Neuronal stem cell (in vitro differentiated cells): ENCODE data around the gene PTDSS2.

Source experiments
- DNase-seq: peaks from one replicate; pipeline ENCODE4 v3.0.0-alpha.2; 2013; ENCODE audit warnings: low spot score
- H2AFZ ChIP-seq: one replicate; pipeline ENCODE4 v1.6.1; 2013; ENCODE audit warnings: mild to moderate bottlenecking, low read length, inconsistent platforms
- H2AK5ac ChIP-seq: 2 replicates; pipeline ENCODE4 v1.6.1; 2013; ENCODE audit warnings: low read depth, mild to moderate bottlenecking, inconsistent platforms, low read length, moderate library complexity, mixed read lengths
- H2BK120ac ChIP-seq: 2 replicates; pipeline ENCODE4 v1.6.1; 2013; ENCODE audit warnings: low read depth, mild to moderate bottlenecking, inconsistent platforms, low read length, moderate library complexity, mixed read lengths
- H2BK12ac ChIP-seq: one replicate; pipeline ENCODE4 v1.6.1; 2013; ENCODE audit warnings: low read length, inconsistent platforms
- H2BK15ac ChIP-seq: 2 replicates; pipeline ENCODE4 v1.6.1; 2013; ENCODE audit warnings: mild to moderate bottlenecking, low read length, inconsistent platforms, mixed read lengths
- H2BK5ac ChIP-seq: one replicate; pipeline ENCODE4 v1.6.1; 2013; ENCODE audit warnings: inconsistent platforms, mild to moderate bottlenecking, low read length, moderate library complexity
- H3K14ac ChIP-seq: one replicate; pipeline ENCODE4 v1.6.1; 2013; ENCODE audit warnings: low read length, inconsistent platforms
- H3K18ac ChIP-seq: 2 replicates; pipeline ENCODE4 v1.6.1; 2013; ENCODE audit warnings: low read length, inconsistent platforms
- H3K23ac ChIP-seq: 2 replicates; pipeline ENCODE4 v1.6.1; 2013; ENCODE audit warnings: low read depth, mild to moderate bottlenecking, mixed read lengths, low read length, inconsistent platforms; ENCODE audit not compliant: poor library complexity
- H3K27ac ChIP-seq: replicated peaks from 3 replicates; pipeline ENCODE4 v1.5.1; 2013; ENCODE audit warnings: low read length, inconsistent platforms
- H3K27me3 ChIP-seq, 3 experiments: 2 replicates each; pipeline ENCODE4 v1.6.1; 2013; ENCODE audit warnings: low read length in 3 of 3, mild to moderate bottlenecking in 2 of 3, inconsistent platforms in 1 of 3, low read depth in 1 of 3, mixed read lengths in 1 of 3, moderate library complexity in 1 of 3; ENCODE audit not compliant: control insufficient read depth in 3 of 3, insufficient read depth in 3 of 3
- H3K36me3 ChIP-seq, 2 donors: replicated peaks in 1 of 2; 2 replicates each; pipeline ENCODE4 v1.6.1; 2013; ENCODE audit warnings: low read length in 2 of 2; ENCODE audit not compliant: control insufficient read depth in 2 of 2, insufficient read depth in 2 of 2
- H3K4ac ChIP-seq: 2 replicates; pipeline ENCODE4 v1.6.1; 2013; ENCODE audit warnings: inconsistent platforms, mild to moderate bottlenecking, low read length, moderate library complexity
- H3K4me1 ChIP-seq, 2 donors: 1 replicate in 1 of 2; 2 replicates in 1 of 2; pipeline ENCODE4 v1.6.1; 2013; ENCODE audit warnings: low read length in 2 of 2, low read depth in 1 of 2; ENCODE audit not compliant: control insufficient read depth in 2 of 2, insufficient read depth in 1 of 2
- H3K4me2 ChIP-seq: one replicate; pipeline ENCODE4 v1.6.1; 2013; ENCODE audit warnings: mild to moderate bottlenecking, low read length, inconsistent platforms; ENCODE audit not compliant: insufficient read depth, poor library complexity, severe bottlenecking
- H3K4me3 ChIP-seq, 2 donors: 2 replicates each; pipeline ENCODE4 v1.5.1; 2013; ENCODE audit warnings: low read length in 2 of 2, mild to moderate bottlenecking in 2 of 2, inconsistent platforms in 1 of 2, moderate library complexity in 1 of 2
- H3K79me1 ChIP-seq: one replicate; pipeline ENCODE4 v1.6.1; 2013; ENCODE audit warnings: low read depth, mild to moderate bottlenecking, inconsistent platforms, low read length, moderate library complexity
- H3K9ac ChIP-seq: one replicate; pipeline ENCODE4 v1.6.1; 2013; ENCODE audit warnings: mild to moderate bottlenecking, low read depth, low read length, inconsistent platforms; ENCODE audit not compliant: poor library complexity
- H3K9me3 ChIP-seq, 2 donors: replicated peaks in 1 of 2; 2 replicates each; pipeline versions ENCODE3 to v1.6.1; 2013; ENCODE audit warnings: low read length in 2 of 2, mild to moderate bottlenecking in 2 of 2, inconsistent platforms in 1 of 2, low read depth in 1 of 2, mixed read lengths in 1 of 2, moderate library complexity in 1 of 2; ENCODE audit not compliant: control insufficient read depth in 2 of 2, insufficient read depth in 1 of 2
- H4K8ac ChIP-seq: one replicate; pipeline ENCODE4 v1.6.1; 2013; ENCODE audit warnings: low read depth, mild to moderate bottlenecking, inconsistent platforms, low read length, moderate library complexity
- H4K91ac ChIP-seq: one replicate; pipeline ENCODE4 v1.6.1; 2013; ENCODE audit warnings: low read length, low read depth, mild to moderate bottlenecking, inconsistent platforms; ENCODE audit not compliant: poor library complexity
- WGBS, 2 donors: extraction: QIAGEN DNeasy Blood & Tissue Kit; methylation state at CpG; one replicate each; pipeline ENCODE4 v1.1.7; 2013; ENCODE audit warnings: missing lambda C conversion rate in 2 of 2, mixed read lengths in 1 of 2; ENCODE audit not compliant: insufficient read length in 2 of 2, insufficient replicate concordance in 1 of 2; ENCODE audit errors: extremely low coverage in 2 of 2; 5-methylcytosine and 5-hydroxymethylcytosine counted together

The PTDSS2 gene

DNA sequence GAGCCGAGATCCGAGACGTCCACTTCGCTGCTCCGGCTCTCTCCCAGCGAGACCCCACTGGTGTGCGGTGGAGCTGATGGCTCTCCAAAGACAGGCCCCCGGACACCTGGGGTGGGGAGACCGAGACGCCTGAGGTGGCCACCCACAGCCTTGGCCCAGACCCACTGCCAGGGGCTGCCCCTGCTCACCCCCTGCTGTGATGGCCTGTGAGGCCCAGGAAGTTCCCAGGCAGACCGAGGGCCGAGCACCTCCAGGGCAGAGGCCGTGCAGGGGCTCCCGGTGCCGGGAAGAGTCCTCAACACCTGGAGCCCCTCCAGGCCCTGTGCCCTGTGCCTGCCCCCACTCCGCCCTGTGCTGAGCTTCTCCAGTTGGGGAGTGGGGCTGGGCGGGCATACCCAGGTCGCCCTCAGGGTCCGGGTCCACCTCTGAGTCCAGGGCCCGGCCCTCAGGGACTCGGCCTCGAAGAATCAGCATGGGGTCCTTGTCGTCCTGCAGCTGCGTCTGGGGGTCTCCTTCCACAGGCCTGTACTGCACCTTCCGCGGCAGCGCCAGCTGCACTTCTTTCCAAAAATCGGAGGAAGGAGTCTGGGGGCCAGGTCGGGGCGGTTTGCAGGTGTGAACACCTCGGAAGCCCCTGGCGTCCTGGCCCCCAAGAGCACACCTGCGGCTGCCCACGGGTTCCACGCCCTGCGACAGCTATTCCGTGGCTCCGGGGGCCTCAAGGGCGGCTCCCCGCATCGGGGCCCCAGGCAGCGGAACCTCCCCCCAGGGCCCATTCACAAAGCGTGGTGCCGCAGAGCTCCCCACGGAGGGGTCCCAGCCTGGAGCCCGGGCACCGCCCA is 43.9 kb upstream of the PTDSS2 start:
- peak overlapping the region; percentile 70 for H3K9ac ChIP-seq
- peak overlapping the region; percentile 96 for H3K23ac ChIP-seq
- peak overlapping the region; percentile 48 for H2BK5ac ChIP-seq
- H3K14ac ChIP-seq = peak overlapping the region; percentile 84
- H2BK12ac ChIP-seq = peak overlapping the region; percentile 46
- peak overlapping the region; percentile 67 for H2AFZ ChIP-seq
- no peak overlapping the region for H3K27ac ChIP-seq
- WGBS, 2 donors = no CpG with 5 or more reads among the region's 47 CpGs
- peak overlapping the region; percentile 95 for H3K18ac ChIP-seq
- DNase-seq = no peak
- H2BK15ac ChIP-seq = peak overlapping the region; percentile 67
- H3K4ac ChIP-seq = no peak overlapping the region
- peak overlapping the region; percentile 80 for H3K4me2 ChIP-seq
- H3K27me3 ChIP-seq = peaks cover 0 to 21% (median 4%) of the 10 kb centered on the region in 3 experiments
- H3K9me3 ChIP-seq = peaks cover 0 to 2% of the 10 kb centered on the region in 2 donors
- no peak overlapping the region for H2BK120ac ChIP-seq
- peaks cover 2% of the 10 kb centered on the region for H3K79me1 ChIP-seq
- H3K4me3 ChIP-seq = peak overlapping the region in 1 of 2 donors; percentile 82
- no peak overlapping the region for H4K8ac ChIP-seq
- peak overlapping the region; percentile 92 for H2AK5ac ChIP-seq
- H4K91ac ChIP-seq = no peak overlapping the region
- H3K36me3 ChIP-seq = no peaks in the 10 kb centered on the region
- peaks cover 0 to 3% of the 10 kb centered on the region in 2 donors for H3K4me1 ChIP-seq

DNA sequence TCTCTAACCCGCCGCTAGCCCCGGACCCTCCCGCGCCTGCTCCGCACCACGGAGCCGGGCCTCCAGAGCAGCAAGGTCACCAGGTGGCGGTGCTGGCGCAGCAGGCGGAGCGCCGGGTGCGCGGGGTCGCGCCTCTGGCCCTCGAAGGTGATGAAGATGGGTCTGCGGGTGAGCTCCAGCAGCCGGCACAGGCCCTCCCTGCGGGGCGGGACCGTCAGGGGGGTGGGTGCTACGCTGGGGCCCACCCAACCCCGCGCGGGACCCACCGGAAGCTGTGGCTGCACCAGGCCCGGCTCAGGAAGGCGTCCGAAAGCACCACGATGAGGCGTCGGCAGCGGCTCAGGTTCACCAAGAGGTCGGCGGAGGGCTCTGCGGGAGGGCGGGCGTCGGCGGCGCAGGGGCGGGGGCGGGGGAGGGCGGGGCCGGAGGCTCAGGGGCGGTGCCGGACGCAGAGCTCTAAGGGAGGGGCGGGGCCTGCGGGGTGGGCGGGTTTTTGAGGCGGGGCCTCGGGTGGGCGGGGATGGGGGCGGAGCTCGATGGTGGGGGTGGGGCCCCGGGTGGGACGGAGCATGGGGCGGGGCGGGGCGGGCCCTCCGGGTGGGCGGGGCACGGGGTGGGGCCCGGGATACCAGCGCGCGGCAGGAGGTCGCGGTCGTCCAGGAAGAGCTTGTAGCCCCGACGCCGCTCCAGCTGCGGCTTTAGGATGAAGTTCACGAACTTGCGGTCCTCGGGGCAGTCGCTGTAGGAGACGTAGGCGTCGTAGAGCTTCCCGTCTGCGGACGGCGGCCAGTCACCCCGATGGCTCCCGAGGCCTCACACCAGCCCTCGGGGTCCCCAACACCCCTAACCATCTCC is 43.1 kb upstream of the PTDSS2 start:
- H3K4me3 ChIP-seq = peak overlapping the region in 1 of 2 donors; percentile 82
- H3K27ac ChIP-seq = no peak overlapping the region
- peak overlapping the region; percentile 82 for H2BK12ac ChIP-seq
- H3K14ac ChIP-seq = peak overlapping the region; percentile 84
- H4K8ac ChIP-seq = no peak overlapping the region
- H3K4ac ChIP-seq = no peak overlapping the region
- H4K91ac ChIP-seq = no peak overlapping the region
- peaks cover 0 to 21% (median 4%) of the 10 kb centered on the region in 3 experiments for H3K27me3 ChIP-seq
- DNase-seq = peak; percentile 72
- H3K18ac ChIP-seq = peak overlapping the region; percentile 95
- peak overlapping the region; percentile 43 for H2BK15ac ChIP-seq
- H2AFZ ChIP-seq = peak overlapping the region; percentile 67
- peak overlapping the region; percentile 80 for H3K4me2 ChIP-seq
- WGBS, 2 donors = no CpG with 5 or more reads among the region's 91 CpGs
- H2BK120ac ChIP-seq = peak overlapping the region; percentile 67
- no peaks in the 10 kb centered on the region for H3K36me3 ChIP-seq
- peaks cover 0 to 2% of the 10 kb centered on the region in 2 donors for H3K9me3 ChIP-seq
- H2BK5ac ChIP-seq = peak overlapping the region; percentile 48
- H3K4me1 ChIP-seq = peaks cover 0 to 3% of the 10 kb centered on the region in 2 donors
- peak overlapping the region; percentile 92 for H2AK5ac ChIP-seq
- H3K79me1 ChIP-seq = peaks cover 2% of the 10 kb centered on the region
- H3K9ac ChIP-seq = peak overlapping the region; percentile 50
- peak overlapping the region; percentile 96 for H3K23ac ChIP-seq

DNA sequence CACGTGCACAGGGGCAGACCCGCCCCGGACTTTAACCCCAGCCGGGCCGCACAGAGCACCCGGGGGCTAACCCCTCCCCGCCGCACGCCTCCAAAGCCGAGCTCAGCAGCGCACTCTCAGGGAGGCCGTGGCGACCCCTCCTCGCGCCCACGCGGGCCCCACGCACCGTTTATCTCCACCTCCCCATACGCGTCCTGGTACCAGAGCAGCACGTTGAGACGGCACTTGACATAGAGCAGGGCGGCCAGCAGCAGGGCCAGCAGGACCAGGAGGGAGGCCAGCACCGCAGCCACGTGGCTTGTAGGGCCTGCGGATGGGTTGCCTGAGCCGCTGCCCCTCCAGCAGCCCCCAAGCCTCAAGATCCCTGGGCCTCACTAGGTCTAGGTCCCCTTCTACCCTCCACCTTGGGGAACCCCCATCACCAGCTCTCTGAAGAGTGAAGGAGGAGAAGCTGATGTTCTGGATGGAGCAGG is 42.4 kb upstream of the PTDSS2 start:
- Histone ChIP-seq H3K4me3 (no peak overlapping the region), H2AFZ (no peak overlapping the region), H2BK5ac (no peak overlapping the region), H3K14ac (no peak overlapping the region), H3K27ac (no peak overlapping the region), H4K8ac (no peak overlapping the region), H4K91ac (no peak overlapping the region), H2BK15ac (peak overlapping the region; percentile 30), H2BK12ac (peak overlapping the region; percentile 82), H2AK5ac (peak overlapping the region; percentile 91), H2BK120ac (peak overlapping the region; percentile 67), H3K9ac (no peak overlapping the region), H3K36me3 (no peaks in the 10 kb centered on the region), H3K4ac (peak overlapping the region; percentile 26), H3K27me3 (peaks cover 0 to 21% (median 4%) of the 10 kb centered on the region in 3 experiments), H3K4me2 (no peak overlapping the region), H3K9me3 (peaks cover 0 to 2% of the 10 kb centered on the region in 2 donors), H3K18ac (peak overlapping the region; percentile 70), H3K23ac (peak overlapping the region; percentile 99), H3K79me1 (peaks cover 2% of the 10 kb centered on the region), H3K4me1 (peaks cover 0 to 3% of the 10 kb centered on the region in 2 donors)
- DNase-seq = no peak
- WGBS, 2 donors = no CpG with 5 or more reads among the region's 28 CpGs
